Ovary (tissue), 9 donors: ENCODE results near the gene TACR2. TPM values are rescaled to one million over a fixed set of nuclear protein-coding genes. Genes with fewer than 3 reads are reported as not detected.

Experiments used
- DNase-seq, 5 donors: peaks; one replicate each; pipeline ENCODE4 v3.0.0-alpha.2; 2019 to 2020
- H3K27ac ChIP-seq, 2 donors: fragments of 200-600 bp; one replicate each; pipeline versions ENCODE4 v1.5.1 to v1.8.0; 2019 to 2022
- H3K27me3 ChIP-seq: fragments of 200-600 bp; one replicate; pipeline ENCODE4 v1.8.0; 2022
- H3K36me3 ChIP-seq: fragments of 200-600 bp; sonication (generic); one replicate; pipeline ENCODE4 v1.5.1; 2019
- H3K4me1 ChIP-seq: one replicate; pipeline ENCODE4 v1.8.1; 2013; ENCODE audit warnings: mild to moderate bottlenecking, moderate library complexity; ENCODE audit not compliant: insufficient read depth
- H3K4me3 ChIP-seq: fragments of 200-600 bp; sonication (generic); one replicate; pipeline ENCODE4 v1.5.1; 2017
- H3K9me3 ChIP-seq, 2 donors: fragments of 200-600 bp in 1 of 2; sonication (generic) in 1 of 2; one replicate each; pipeline versions ENCODE4 v1.5.1 to v1.8.1; 2013 to 2019; ENCODE audit warnings: mild to moderate bottlenecking in 1 of 2, moderate library complexity in 1 of 2
- EP300 ChIP-seq: sonication (generic); formaldehyde crosslinking; IDR thresholded peaks from one replicate; pipeline ENCODE4 v1.6.1; 2017; ENCODE audit warnings: antibody characterized with exemption
- POLR2A ChIP-seq: fragments of 450-650 bp; IDR thresholded peaks from one replicate; pipeline ENCODE4 v1.6.1; 2017; ENCODE audit warnings: antibody characterized with exemption, mild to moderate bottlenecking, moderate library complexity
- WGBS, 3 donors: extraction: QIAGEN DNeasy Blood & Tissue Kit in 1 of 3; methylation state at CpG; one replicate each; pipeline versions ENCODE4 v1.1.5 to v1.1.7; 2013 to 2017; 5-methylcytosine and 5-hydroxymethylcytosine counted together
- intact Hi-C, 4 donors: fragments of 100-400 bp; cut with DNase I; formaldehyde crosslinking; loops; one replicate each; pipeline versions ENCODE4 v1.11.0 to v1.15.1; 2022 to 2023
- polyA plus RNA-seq, 2 donors: library from polyadenylated mRNA; stranded (reverse); fragments of 200-250 nt in 1 of 2; fragments of 350-450 nt in 1 of 2; fragmentation: Illumina TruSeq in 1 of 2; extraction: RNeasy Lipid Tissue Mini Kit (QIAGEN cat#74804) in 1 of 2; gene quantifications; one replicate each; pipeline ENCODE4 v1.2.3, GENCODE V29; 2013 to 2014
- total RNA-seq, 7 donors: library from RNA; depleted of rRNA in 2 of 7; stranded (reverse); fragments of >200 nt in 2 of 7; fragmentation: NEBNext Ultra II Directional in 3 of 7; extraction: Animal tissue kit (Norgen Biotek cat#: 25700) in 3 of 7; gene quantifications; one replicate each; pipeline versions ENCODE4 v1.1.0 to v1.2.4, GENCODE V29; 2016 to 2023
- TF ChIP-seq, protein P1 (sequence below), 3 donors: fragments of 450-650 bp in 2 of 3; fragments of 200-600 bp in 1 of 3; IDR thresholded peaks; one replicate each; pipeline versions ENCODE4 v1.5.1 to v1.8.0; 2016 to 2022; ENCODE audit warnings: antibody characterized with exemption in 3 of 3, mild to moderate bottlenecking in 1 of 3
- donor health status: DM: no; HTN: no; CAD: no; lungs with moderate emphysema.
- donor health status: DM: no; HTN: no; CAD: no.
- donor health status: Bipolar disorder and iron deficiency.
- donor health status: DM: yes; HTN: yes; CAD: no.
- donor health status: DM: no; HTN: no; CAD: no.
- donor health status: DM: yes; HTN: yes; CAD: no.

Gene TACR2
- total and polyA plus RNA-seq, 9 donors, result 1.0 to 6.2 (median 2.2) TPM

DNA sequence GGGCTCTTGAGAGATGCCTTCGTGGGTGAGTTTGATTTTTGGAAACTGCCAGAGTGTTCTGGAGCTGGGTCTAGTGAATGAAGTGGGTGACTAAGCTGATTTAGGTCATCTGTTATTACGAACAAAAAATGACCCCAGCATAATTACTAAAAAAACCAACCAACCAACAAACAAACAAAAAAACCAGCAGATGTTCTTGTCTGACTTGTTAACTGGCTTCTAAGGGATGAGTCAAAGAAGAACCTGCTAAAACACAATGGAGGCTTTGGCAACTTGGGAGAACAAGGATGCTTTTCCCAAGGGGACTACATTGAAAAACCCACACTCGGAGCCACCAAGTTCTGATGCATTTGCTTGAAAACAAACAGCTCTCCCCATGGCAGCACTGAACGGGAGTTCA lies 11.5 kb downstream of the TACR2 start:
- no peaks in the 10 kb centered on the region for H3K27me3 ChIP-seq
- no peaks in the 10 kb centered on the region for H3K36me3 ChIP-seq
- H3K9me3 ChIP-seq, result no peaks in the 10 kb centered on the region
- no peak for TF ChIP-seq EP300
- TF ChIP-seq, protein P1, sequence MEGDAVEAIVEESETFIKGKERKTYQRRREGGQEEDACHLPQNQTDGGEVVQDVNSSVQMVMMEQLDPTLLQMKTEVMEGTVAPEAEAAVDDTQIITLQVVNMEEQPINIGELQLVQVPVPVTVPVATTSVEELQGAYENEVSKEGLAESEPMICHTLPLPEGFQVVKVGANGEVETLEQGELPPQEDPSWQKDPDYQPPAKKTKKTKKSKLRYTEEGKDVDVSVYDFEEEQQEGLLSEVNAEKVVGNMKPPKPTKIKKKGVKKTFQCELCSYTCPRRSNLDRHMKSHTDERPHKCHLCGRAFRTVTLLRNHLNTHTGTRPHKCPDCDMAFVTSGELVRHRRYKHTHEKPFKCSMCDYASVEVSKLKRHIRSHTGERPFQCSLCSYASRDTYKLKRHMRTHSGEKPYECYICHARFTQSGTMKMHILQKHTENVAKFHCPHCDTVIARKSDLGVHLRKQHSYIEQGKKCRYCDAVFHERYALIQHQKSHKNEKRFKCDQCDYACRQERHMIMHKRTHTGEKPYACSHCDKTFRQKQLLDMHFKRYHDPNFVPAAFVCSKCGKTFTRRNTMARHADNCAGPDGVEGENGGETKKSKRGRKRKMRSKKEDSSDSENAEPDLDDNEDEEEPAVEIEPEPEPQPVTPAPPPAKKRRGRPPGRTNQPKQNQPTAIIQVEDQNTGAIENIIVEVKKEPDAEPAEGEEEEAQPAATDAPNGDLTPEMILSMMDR (IDR thresholded peaks at IDR 0.05), result no peak
- no peak for TF ChIP-seq POLR2A
- no peak overlapping the region for H3K4me3 ChIP-seq
- H3K4me1 ChIP-seq, result peaks cover 11% of the 10 kb centered on the region
- intact Hi-C loops, result loop anchor here in 1 of 4 donors (10.0 kb wide), 1 partner anchor 500 kb away; the partner anchor contains the start of gene DDX50
- no peak overlapping the region for H3K27ac ChIP-seq
- DNase-seq, result no peak
- 69 to 82% (median 78%) methylated on average over 4 of the region's 4 CpGs for WGBS, 3 donors

DNA sequence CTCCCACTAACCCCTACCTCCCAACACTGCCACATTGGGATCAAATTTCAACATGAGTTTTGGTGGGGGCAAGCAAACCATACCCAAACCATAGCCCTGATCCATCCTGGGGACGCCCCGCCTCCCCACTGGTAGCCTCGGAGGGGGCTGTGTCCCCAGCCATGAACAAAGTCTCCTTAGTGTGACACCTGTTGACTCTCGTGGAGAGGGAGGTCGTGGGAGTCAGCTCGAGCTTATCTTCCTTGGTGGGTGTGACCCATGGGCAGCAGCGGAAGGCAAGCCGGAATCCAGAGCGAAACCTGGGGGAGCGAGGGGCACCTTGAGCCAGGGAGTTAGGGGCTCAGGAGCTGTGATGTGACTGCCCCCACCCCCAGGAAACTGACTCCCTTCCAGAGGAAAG lies 11.9 kb downstream of the TACR2 start:
- Histone ChIP-seq H3K27me3 (no peaks in the 10 kb centered on the region), H3K27ac (no peak overlapping the region), H3K36me3 (no peaks in the 10 kb centered on the region), H3K4me3 (no peak overlapping the region), H3K9me3 (no peaks in the 10 kb centered on the region), H3K4me1 (peaks cover 11% of the 10 kb centered on the region)
- intact Hi-C loops, result loop anchor here in 1 of 4 donors (10.0 kb wide), 1 partner anchor 500 kb away; the partner anchor contains the start of gene DDX50
- TF ChIP-seq, protein P1 (IDR thresholded peaks at IDR 0.05), result no peak
- TF ChIP-seq EP300, result no peak
- TF ChIP-seq POLR2A, result no peak
- 82 to 93% (median 88%) methylated on average over 10 of the region's 10 CpGs for WGBS, 3 donors
- no peak for DNase-seq

DNA sequence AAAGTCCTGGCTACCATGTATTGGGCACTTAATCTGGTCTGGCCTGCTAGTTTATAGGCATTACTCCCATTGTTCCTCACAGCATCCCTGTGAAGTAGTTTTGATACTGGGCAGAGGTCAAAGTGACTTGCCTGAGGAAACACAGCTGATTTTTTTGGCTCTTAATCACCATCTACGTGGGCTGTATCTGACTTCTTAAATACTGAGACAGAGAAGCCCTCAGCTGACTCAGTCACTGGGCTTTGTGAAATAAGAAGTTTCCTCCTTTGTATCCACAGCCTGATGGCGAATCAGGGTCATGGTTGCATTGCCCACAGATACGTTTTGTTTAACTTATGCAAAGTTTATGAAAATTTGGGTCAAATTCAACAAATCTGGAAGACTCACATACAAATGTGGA lies 13.2 kb downstream of the TACR2 start:
- H3K27ac ChIP-seq, result no peak overlapping the region
- no peak overlapping the region for H3K4me3 ChIP-seq
- H3K9me3 ChIP-seq, result no peaks in the 10 kb centered on the region
- 21 to 33% (median 30%) methylated on average over 3 of the region's 3 CpGs for WGBS, 3 donors
- DNase-seq, result peak in 2 of 5 donors; percentile 33 to 52
- no peaks in the 10 kb centered on the region for H3K27me3 ChIP-seq
- no peak for TF ChIP-seq EP300
- TF ChIP-seq, protein P1 (IDR thresholded peaks at IDR 0.05), result no peak
- no peak for TF ChIP-seq POLR2A
- no peaks in the 10 kb centered on the region for H3K36me3 ChIP-seq
- intact Hi-C loops, result loop anchor here in 1 of 4 donors (10.0 kb wide), 1 partner anchor 499 kb away; the partner anchor contains the start of gene DDX50
- H3K4me1 ChIP-seq, result peaks cover 17% of the 10 kb centered on the region

DNA sequence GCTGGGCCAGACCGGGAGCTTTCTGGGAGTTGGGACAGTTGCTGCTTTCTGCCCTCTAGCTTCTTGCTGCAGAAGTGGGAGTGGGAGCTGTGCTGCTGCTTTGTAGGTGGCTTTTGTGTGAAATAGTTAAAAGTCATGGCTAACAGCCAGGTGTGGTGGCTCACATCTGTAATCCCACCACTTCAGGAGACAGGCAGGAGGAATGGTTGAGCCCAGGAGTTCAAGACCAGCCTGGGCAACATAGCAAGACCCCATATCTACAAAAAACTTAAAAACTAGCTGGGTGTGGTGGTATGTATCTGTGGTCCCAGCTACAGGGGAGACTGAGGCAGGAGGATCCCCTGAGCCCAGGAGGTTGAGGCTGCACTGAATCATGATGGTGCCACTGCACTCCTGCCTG lies 13.7 kb downstream of the TACR2 start:
- no peak overlapping the region for H3K27ac ChIP-seq
- no peaks in the 10 kb centered on the region for H3K9me3 ChIP-seq
- no peaks in the 10 kb centered on the region for H3K27me3 ChIP-seq
- intact Hi-C loops, result loop anchor here in 1 of 4 donors (10.0 kb wide), 1 partner anchor 498 kb away; the partner anchor contains the start of gene DDX50
- DNase-seq, result no peak
- TF ChIP-seq, protein P1 (IDR thresholded peaks at IDR 0.05), result no peak
- no peak for TF ChIP-seq EP300
- no peak for TF ChIP-seq POLR2A
- H3K4me3 ChIP-seq, result no peak overlapping the region
- peaks cover 19% of the 10 kb centered on the region for H3K4me1 ChIP-seq
- H3K36me3 ChIP-seq, result no peaks in the 10 kb centered on the region
- 62 to 84% (median 63%) methylated on average over 1 of the region's 1 CpG for WGBS, 3 donors
